ENCODE measurements around the gene RYR2. TPM values are rescaled to one million over a fixed set of nuclear protein-coding genes. Genes with fewer than 3 reads are reported as not detected.

RYR2 gene
- total RNA-seq, 4 donors from 2014 or later = 0.13 to 2.5 (median 0.88) TPM

- H3K27me3 ChIP-seq = no peaks in the 10 kb centered on the region
Measured at GRCh38 chr1:237007147-237007881, 34.7 kb upstream of the RYR2 start.

GRCh38 chr1:237009611-237010010, 32.4 kb upstream of the RYR2 start:
- Histone ChIP-seq H3K36me3 (no peaks in the 10 kb centered on the region), H3K27ac (no peak overlapping the region), H3K9me3 (no peaks in the 10 kb centered on the region), H3K4me3 (no peak overlapping the region), H3K27me3 (no peaks in the 10 kb centered on the region), H3K4me1 (no peaks in the 10 kb centered on the region)
- TF ChIP-seq POLR2A (IDR thresholded peaks at IDR 0.05) = no peak
- TF ChIP-seq, protein P1, sequence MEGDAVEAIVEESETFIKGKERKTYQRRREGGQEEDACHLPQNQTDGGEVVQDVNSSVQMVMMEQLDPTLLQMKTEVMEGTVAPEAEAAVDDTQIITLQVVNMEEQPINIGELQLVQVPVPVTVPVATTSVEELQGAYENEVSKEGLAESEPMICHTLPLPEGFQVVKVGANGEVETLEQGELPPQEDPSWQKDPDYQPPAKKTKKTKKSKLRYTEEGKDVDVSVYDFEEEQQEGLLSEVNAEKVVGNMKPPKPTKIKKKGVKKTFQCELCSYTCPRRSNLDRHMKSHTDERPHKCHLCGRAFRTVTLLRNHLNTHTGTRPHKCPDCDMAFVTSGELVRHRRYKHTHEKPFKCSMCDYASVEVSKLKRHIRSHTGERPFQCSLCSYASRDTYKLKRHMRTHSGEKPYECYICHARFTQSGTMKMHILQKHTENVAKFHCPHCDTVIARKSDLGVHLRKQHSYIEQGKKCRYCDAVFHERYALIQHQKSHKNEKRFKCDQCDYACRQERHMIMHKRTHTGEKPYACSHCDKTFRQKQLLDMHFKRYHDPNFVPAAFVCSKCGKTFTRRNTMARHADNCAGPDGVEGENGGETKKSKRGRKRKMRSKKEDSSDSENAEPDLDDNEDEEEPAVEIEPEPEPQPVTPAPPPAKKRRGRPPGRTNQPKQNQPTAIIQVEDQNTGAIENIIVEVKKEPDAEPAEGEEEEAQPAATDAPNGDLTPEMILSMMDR (IDR thresholded peaks at IDR 0.05) = no peak
- no peak for DNase-seq

More at GRCh38 chr1:237007147-237007881, 34.7 kb upstream of the RYR2 start:
- no peaks in the 10 kb centered on the region for H3K9me3 ChIP-seq
- no peaks in the 10 kb centered on the region for H3K36me3 ChIP-seq
- DNase-seq = no peak
- no peak for TF ChIP-seq POLR2A (IDR thresholded peaks at IDR 0.05)
- TF ChIP-seq, protein P1 (IDR thresholded peaks at IDR 0.05) = no peak
- H3K4me1 ChIP-seq = no peaks in the 10 kb centered on the region
- H3K27ac ChIP-seq = no peak overlapping the region
- H3K4me3 ChIP-seq = no peak overlapping the region

- no peak for TF ChIP-seq POLR2A (IDR thresholded peaks at IDR 0.05)
- TF ChIP-seq, protein P1 (IDR thresholded peaks at IDR 0.05) = no peak
- peak overlapping the region in 1 of 4 donors; percentile 63 for H3K27ac ChIP-seq
Measured at GRCh38 chr1:237011432-237011831, 30.6 kb upstream of the RYR2 start.

GRCh38 chr1:237012361-237012760, 29.6 kb upstream of the RYR2 start:
- Histone ChIP-seq H3K36me3 (no peaks in the 10 kb centered on the region), H3K27me3 (no peaks in the 10 kb centered on the region), H3K9me3 (no peaks in the 10 kb centered on the region), H3K27ac (peak overlapping the region in 1 of 4 donors; percentile 63), H3K4me1 (no peaks in the 10 kb centered on the region), H3K4me3 (no peak overlapping the region)
- DNase-seq = no peak
- no peak for TF ChIP-seq POLR2A (IDR thresholded peaks at IDR 0.05)
- TF ChIP-seq, protein P1 (IDR thresholded peaks at IDR 0.05) = no peak

More at GRCh38 chr1:237011432-237011831, 30.6 kb upstream of the RYR2 start:
- Histone ChIP-seq H3K4me1 (no peaks in the 10 kb centered on the region), H3K27me3 (no peaks in the 10 kb centered on the region), H3K4me3 (no peak overlapping the region), H3K36me3 (no peaks in the 10 kb centered on the region), H3K9me3 (no peaks in the 10 kb centered on the region)
- DNase-seq = no peak

DNA sequence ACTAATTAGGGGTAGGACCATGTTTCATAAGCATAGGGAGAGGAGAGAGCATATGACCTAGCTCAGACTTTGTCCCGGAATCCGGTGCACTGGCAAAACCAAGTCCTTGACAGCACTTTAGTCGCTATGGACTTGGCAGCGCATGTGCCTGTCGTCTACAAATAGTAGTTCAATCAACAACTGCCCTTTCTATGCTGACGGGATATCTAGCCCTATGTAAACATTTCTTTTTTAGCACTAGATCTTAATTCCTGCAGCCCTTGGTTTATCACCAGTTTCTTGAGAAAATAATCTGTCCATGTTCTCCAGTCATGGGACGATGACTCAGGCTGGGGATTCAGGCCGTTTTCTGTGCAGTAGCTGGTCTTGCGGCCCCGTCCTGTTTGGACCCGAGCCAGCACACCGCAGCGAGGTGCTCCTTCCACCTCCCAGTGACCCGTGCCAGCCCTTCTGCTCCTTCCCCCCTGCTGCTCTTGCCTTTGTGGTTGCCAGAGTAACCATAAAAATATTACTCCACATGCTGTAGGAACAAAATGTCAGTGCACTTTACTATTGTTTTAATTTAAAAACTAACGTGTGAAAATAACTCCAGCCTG, 29.1 kb upstream of the RYR2 start:
- no peak for DNase-seq
- Histone ChIP-seq H3K27ac (peak overlapping the region in 1 of 4 donors; percentile 39), H3K27me3 (no peaks in the 10 kb centered on the region), H3K4me3 (no peak overlapping the region), H3K9me3 (no peaks in the 10 kb centered on the region), H3K36me3 (no peaks in the 10 kb centered on the region), H3K4me1 (no peaks in the 10 kb centered on the region)
- no peak for TF ChIP-seq POLR2A (IDR thresholded peaks at IDR 0.05)
- TF ChIP-seq, protein P1 (IDR thresholded peaks at IDR 0.05) = no peak
